GM12878 (cell line): ENCODE data around the gene SMIM38. TPM values are rescaled to one million over a fixed set of nuclear protein-coding genes. Genes with fewer than 3 reads are reported as not detected.

ENCODE experiments used
- ATF2 ChIP-seq: IDR thresholded peaks from 2 replicates; pipeline ENCODE4 v1.6.1; 2012; ENCODE audit warnings: low read length, inconsistent platforms
- BACH1 ChIP-seq: fragments of 450-650 bp; IDR thresholded peaks from 2 replicates; pipeline ENCODE4 v1.6.1; 2017; ENCODE audit warnings: mild to moderate bottlenecking, borderline replicate concordance
- BHLHE40 ChIP-seq, 2 experiments: fragments of 450-650 bp in 1 of 2; IDR thresholded peaks; 2 replicates each; pipeline ENCODE4 v1.6.1; 2011 to 2017; ENCODE audit warnings: low read depth in 2 of 2, borderline replicate concordance in 1 of 2, improper control_type of control experiment in 1 of 2, low read length in 1 of 2, mild to moderate bottlenecking in 1 of 2
- CHD2 ChIP-seq: IDR thresholded peaks from 2 replicates; pipeline ENCODE4 v1.6.1; 2011; ENCODE audit warnings: low read depth, low read length, improper control_type of control experiment, borderline replicate concordance
- CREM ChIP-seq: IDR thresholded peaks from 2 replicates; pipeline ENCODE4 v1.6.1; 2014; ENCODE audit warnings: antibody characterized with exemption, low read depth
- ETV6 ChIP-seq, 2 experiments: fragments of 450-650 bp in 1 of 2; IDR thresholded peaks in 1 of 2; conservative IDR thresholded peaks in 1 of 2; 2 replicates each; pipeline ENCODE4 v1.6.1; 2014; ENCODE audit warnings: antibody characterized with exemption in 1 of 2, borderline replicate concordance in 1 of 2, low read depth in 1 of 2, mild to moderate bottlenecking in 1 of 2, moderate library complexity in 1 of 2
- GATAD2B ChIP-seq: fragments of 450-650 bp; conservative IDR thresholded peaks from 2 replicates; pipeline ENCODE4 v1.6.1; 2017; ENCODE audit warnings: low read depth, mild to moderate bottlenecking, moderate library complexity
- IKZF2 ChIP-seq, 2 experiments: fragments of 450-650 bp; IDR thresholded peaks; 2 replicates each; pipeline ENCODE4 v1.6.1; 2017; ENCODE audit warnings: mild to moderate bottlenecking in 2 of 2, moderate library complexity in 2 of 2
- MEF2B ChIP-seq: fragments of 450-650 bp; IDR thresholded peaks from 2 replicates; pipeline ENCODE4 v1.6.1; 2018; ENCODE audit warnings: mild to moderate bottlenecking, moderate library complexity; ENCODE audit not compliant: partially characterized antibody, poor library complexity, severe bottlenecking
- NR2F1 ChIP-seq: fragments of 450-650 bp; conservative IDR thresholded peaks from 2 replicates; pipeline ENCODE4 v1.6.1; 2017; ENCODE audit warnings: mild to moderate bottlenecking
- NRF1 ChIP-seq: conservative IDR thresholded peaks from 2 replicates; pipeline ENCODE4 v1.6.1; 2011; ENCODE audit warnings: mild to moderate bottlenecking, low read depth, low read length, improper control_type of control experiment
- PKNOX1 ChIP-seq: fragments of 450-650 bp; IDR thresholded peaks from 2 replicates; pipeline ENCODE4 v1.6.1; 2016; ENCODE audit warnings: mild to moderate bottlenecking
- PML ChIP-seq: IDR thresholded peaks from 2 replicates; pipeline ENCODE4 v1.6.1; 2012; ENCODE audit warnings: low read length, inconsistent platforms
- POLR2A ChIP-seq: IDR thresholded peaks from 2 replicates; pipeline ENCODE4 v1.6.1; 2011; ENCODE audit warnings: low read depth, mild to moderate bottlenecking, low read length
- RELB ChIP-seq: fragments of 450-650 bp; IDR thresholded peaks from 2 replicates; pipeline ENCODE4 v1.6.1; 2017; ENCODE audit warnings: low read depth, mild to moderate bottlenecking, moderate library complexity
- SKIL ChIP-seq: fragments of 450-650 bp; IDR thresholded peaks from 2 replicates; pipeline ENCODE4 v1.6.1; 2017; ENCODE audit warnings: mild to moderate bottlenecking, low read depth, inconsistent platforms; ENCODE audit not compliant: poor library complexity, severe bottlenecking
- SMC3 ChIP-seq: IDR thresholded peaks from 2 replicates; pipeline ENCODE4 v1.6.1; 2011; ENCODE audit warnings: low read length, improper control_type of control experiment, borderline replicate concordance
- TBL1XR1 ChIP-seq: IDR thresholded peaks from 2 replicates; pipeline ENCODE4 v1.6.1; 2012; ENCODE audit warnings: low read depth, low read length, improper control_type of control experiment
- TCF7 ChIP-seq: IDR thresholded peaks from 2 replicates; pipeline ENCODE4 v1.6.1; 2014; ENCODE audit warnings: antibody characterized with exemption, borderline replicate concordance
- ZBED1 ChIP-seq: IDR thresholded peaks from 2 replicates; pipeline ENCODE4 v1.6.1; 2016; ENCODE audit warnings: borderline replicate concordance
- polyA plus RNA-seq, 11 experiments: library from polyadenylated mRNA; depleted of rRNA in 4 of 11; unstranded in 6 of 11; stranded (reverse) in 5 of 11; fragments of >200 nt; fragmentation: Nextera tagmentation in 4 of 11; fragmentation: Illumina TruSeq in 1 of 11; extraction: Ambion mirVana in 4 of 11; extraction: Trizol in 1 of 11; gene quantifications; 1 replicate in 1 of 11; 2 replicates in 10 of 11; pipeline versions ENCODE4 v1.2.1 to v1.2.3, GENCODE V29; 2011 to 2016; ENCODE audit warnings: inconsistent platforms in 2 of 11, missing spikeins in 2 of 11, low read depth in 1 of 11
- total RNA-seq, 4 experiments: library from RNA; depleted of rRNA in 3 of 4; stranded (reverse); fragments of >200 nt in 3 of 4; fragmentation: Illumina TruSeq in 1 of 4; extraction: Trizol in 1 of 4; gene quantifications; 2 replicates each; pipeline versions ENCODE4 v1.2.1 to v1.2.3, GENCODE V29; 2013 to 2021

SMIM38 gene
- total and polyA plus RNA-seq, 10 of the 15 experiments (the other 5 are each of a cell fraction or from before 2014, with no cell fraction given), result 0.15 to 5.0 (median 2.1) TPM; not detected in 1

GRCh38 chr11:69166218-69167115, 10.7 kb downstream of the SMIM38 start (continued):
- TF ChIP-seq SKIL (peak; percentile 76), NR2F1 (peak; percentile 58; the same call in 1 of the 2 replicates), ZBED1 (peak; percentile 69; the same call in 1 of the 2 replicates), GATAD2B (0 out of 2 replicates have a peak, but pooled peaks have one; percentile 49), IKZF2 (IDR thresholded peaks at IDR 0.05) (peak; percentile 7 to 82), PML (peak; percentile 67; the same call in 1 of the 2 replicates), BACH1 (peak; percentile 41; the same call in 1 of the 2 replicates), BHLHE40 (IDR thresholded peaks at IDR 0.05; ENCODE audit: borderline replicate concordance in 1 of 2, low read depth in 2 of 2, low read length in 1 of 2) (peak; percentile 65 to 72; a peak in 3 of 4 replicates), PKNOX1 (peak; percentile 42; the same call in 1 of the 2 replicates), CHD2 (peak; percentile 61; the same call in 1 of the 2 replicates), TCF7 (no peak; the same call in 1 of the 2 replicates), CREM (peak; percentile 74), POLR2A (peak; percentile 60), TBL1XR1 (peak; percentile 72), NRF1 (no peak), MEF2B (peak; percentile 93), SMC3 (0 out of 2 replicates have a peak, but pooled peaks have one; percentile 12), RELB (peak; percentile 75), ATF2 (peak; percentile 99), ETV6 (conservative IDR thresholded peaks at IDR 0.05 in 1 of 2, IDR thresholded peaks at IDR 0.05 in 1 of 2; ENCODE audit: borderline replicate concordance in 1 of 2, low read depth in 1 of 2) (peak in 1 of 2 experiments; percentile 81; a peak in 2 of 4 replicates)
